Left lobe of liver (tissue), 2 donors: ENCODE measurements around the gene VAPA. TPM values are rescaled to one million over a fixed set of nuclear protein-coding genes. Genes with fewer than 3 reads are reported as not detected.
"Not testable (repeated sequence)": the region's sequence is repeated elsewhere in the genome, so short reads cannot be mapped to it uniquely, and the experiment has no call there.

Source experiments
- ATAC-seq: fragments of 200-7000 bp; cut with Tn5 transposase; one replicate; pipeline ENCODE4 v1.9.1; 2020; ENCODE audit warnings: mild to moderate bottlenecking, moderate library complexity
- DNase-seq: peaks from one replicate; pipeline ENCODE4 v3.0.0-alpha.2; 2020; ENCODE audit warnings: low spot score
- total RNA-seq: library from RNA; stranded (reverse); gene quantifications from one replicate; pipeline ENCODE4 v1.2.1, GENCODE V29; 2021
- donor health status: DM: no; HTN: no; CAD: no; lungs with moderate emphysema.
- donor health status: DM: no; HTN: yes; CAD: no.

VAPA gene
- total RNA-seq, 1 donor from 2014 or later = 72.4 TPM

GRCh38 chr18:9912285-9912684, 1.5 kb upstream of the VAPA start:
- not testable (repeated sequence) for ATAC-seq, DNase-seq

- ATAC-seq (peak; percentile 3), DNase-seq (no peak)
Measured at GRCh38 chr18:9913151-9913525, 678 bp upstream of the VAPA start.

- peak; percentile 33 for ATAC-seq
- no peak for DNase-seq
Measured at GRCh38 chr18:9914334-9914583, 443 bp downstream of the VAPA start.

GRCh38 chr18:9914584-9915290, 921 bp downstream of the VAPA start:
- peak; percentile 85 for DNase-seq
- ATAC-seq = peak; percentile 47

- DNase-seq (no peak), ATAC-seq (no peak)
Measured at GRCh38 chr18:9915291-9916076, 1.7 kb downstream of the VAPA start.

- ATAC-seq (no peak), DNase-seq (no peak)
Measured at GRCh38 chr18:9916077-9916639, 2.3 kb downstream of the VAPA start.

- ATAC-seq (no peak), DNase-seq (no peak)
Measured at GRCh38 chr18:9916808-9917207, 3.0 kb downstream of the VAPA start.

GRCh38 chr18:9918016-9918680, 4.3 kb downstream of the VAPA start:
- no peak for DNase-seq
- no peak for ATAC-seq

GRCh38 chr18:9919564-9920232, 5.9 kb downstream of the VAPA start:
- ATAC-seq = no peak
- DNase-seq = no peak

GRCh38 chr18:9922592-9923311, 8.9 kb downstream of the VAPA start:
- ATAC-seq = no peak
- no peak for DNase-seq

- ATAC-seq (no peak), DNase-seq (no peak)
Measured at GRCh38 chr18:9924371-9924943, 10.6 kb downstream of the VAPA start.

GRCh38 chr18:9925369-9925768, 11.6 kb downstream of the VAPA start:
- DNase-seq (no peak), ATAC-seq (no peak)

- DNase-seq (no peak), ATAC-seq (no peak)
Measured at GRCh38 chr18:9925795-9926194, 12.0 kb downstream of the VAPA start.

GRCh38 chr18:9926223-9926894, 12.5 kb downstream of the VAPA start:
- no peak for DNase-seq
- ATAC-seq = peak; percentile 30

- no peak for DNase-seq
- no peak for ATAC-seq
Measured at GRCh38 chr18:9926977-9927376, 13.2 kb downstream of the VAPA start.

GRCh38 chr18:9927392-9928063, 13.7 kb downstream of the VAPA start:
- no peak for ATAC-seq
- DNase-seq = no peak

- ATAC-seq = no peak
- no peak for DNase-seq
Measured at GRCh38 chr18:9928646-9929259, 14.9 kb downstream of the VAPA start.

- ATAC-seq = no peak
- DNase-seq = no peak
Measured at GRCh38 chr18:9930299-9930884, 16.6 kb downstream of the VAPA start.
